ENCODE measurements around the gene SHLD2.

GRCh38 chr10:87053111-87053510 lies 41.9 kb upstream of the SHLD2 start:
- TF ChIP-seq CTCF (IDR thresholded peaks at IDR 0.05 in 4 of 5, conservative IDR thresholded peaks at IDR 0.05 in 1 of 5) (no peak), POLR2A (IDR thresholded peaks at IDR 0.05) (no peak)

Measured in gastrocnemius medialis (tissue), 4 donors.